A673 (cell line): Measurements from ENCODE around the gene RTP3.

ENCODE experiments used
- EZH2 ChIP-seq: fragments of 200-600 bp; sonication (generic); IDR thresholded peaks from 2 replicates; pipeline ENCODE4 v1.6.1; 2017; ENCODE audit warnings: borderline replicate concordance, low read depth, mild to moderate bottlenecking, mixed read lengths, antibody characterized with exemption, low read length; ENCODE audit not compliant: poor library complexity, severe bottlenecking
- TF ChIP-seq, protein P1 (sequence below): fragments of 300-800, 200-600 bp; sonication (generic); conservative IDR thresholded peaks from 2 replicates; pipeline ENCODE4 v1.5.1; 2017; ENCODE audit warnings: low read depth, mild to moderate bottlenecking, antibody characterized with exemption, low read length, moderate library complexity, mixed read lengths

DNA sequence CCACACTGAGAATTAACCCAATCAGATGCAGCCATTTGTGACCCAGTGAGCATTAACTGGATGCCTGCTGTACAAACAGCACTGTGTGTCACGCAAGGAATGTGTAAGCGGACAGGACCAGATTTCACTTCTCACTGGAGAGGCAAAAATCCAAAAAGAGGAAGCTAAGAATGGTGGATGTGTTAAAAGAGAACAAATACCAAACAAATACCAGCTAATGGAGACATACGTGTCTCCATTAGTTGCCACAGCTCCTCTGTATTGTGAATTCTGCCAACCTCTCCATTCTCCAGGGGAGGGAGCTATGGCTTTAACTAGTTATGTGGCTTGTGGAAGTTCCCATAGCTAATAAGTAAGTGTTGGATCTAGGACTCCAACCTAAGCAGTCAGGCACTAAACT is 35.7 kb upstream of the RTP3 start:
- TF ChIP-seq, protein P1, sequence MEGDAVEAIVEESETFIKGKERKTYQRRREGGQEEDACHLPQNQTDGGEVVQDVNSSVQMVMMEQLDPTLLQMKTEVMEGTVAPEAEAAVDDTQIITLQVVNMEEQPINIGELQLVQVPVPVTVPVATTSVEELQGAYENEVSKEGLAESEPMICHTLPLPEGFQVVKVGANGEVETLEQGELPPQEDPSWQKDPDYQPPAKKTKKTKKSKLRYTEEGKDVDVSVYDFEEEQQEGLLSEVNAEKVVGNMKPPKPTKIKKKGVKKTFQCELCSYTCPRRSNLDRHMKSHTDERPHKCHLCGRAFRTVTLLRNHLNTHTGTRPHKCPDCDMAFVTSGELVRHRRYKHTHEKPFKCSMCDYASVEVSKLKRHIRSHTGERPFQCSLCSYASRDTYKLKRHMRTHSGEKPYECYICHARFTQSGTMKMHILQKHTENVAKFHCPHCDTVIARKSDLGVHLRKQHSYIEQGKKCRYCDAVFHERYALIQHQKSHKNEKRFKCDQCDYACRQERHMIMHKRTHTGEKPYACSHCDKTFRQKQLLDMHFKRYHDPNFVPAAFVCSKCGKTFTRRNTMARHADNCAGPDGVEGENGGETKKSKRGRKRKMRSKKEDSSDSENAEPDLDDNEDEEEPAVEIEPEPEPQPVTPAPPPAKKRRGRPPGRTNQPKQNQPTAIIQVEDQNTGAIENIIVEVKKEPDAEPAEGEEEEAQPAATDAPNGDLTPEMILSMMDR = no peak
- no peak for TF ChIP-seq EZH2
